Liver (tissue), 9 donors: Measurements from ENCODE around the gene ZAP70. TPM values are rescaled to one million over a fixed set of nuclear protein-coding genes. Genes with fewer than 3 reads are reported as not detected.

ENCODE experiments used
- DNase-seq: peaks from one replicate; pipeline ENCODE4 v3.0.0-alpha.2; 2017; ENCODE audit warnings: low spot score
- H3K27ac ChIP-seq, 2 donors: one replicate each; pipeline ENCODE4 v1.7.0; 2013; ENCODE audit warnings: inconsistent platforms in 2 of 2, low read length in 2 of 2, control low read depth in 1 of 2, low read depth in 1 of 2, mild to moderate bottlenecking in 1 of 2
- H3K27me3 ChIP-seq, 4 donors: one replicate each; pipeline versions ENCODE4 v1.6.1 to v1.7.0; 2013; ENCODE audit warnings: low read length in 3 of 4, inconsistent platforms in 1 of 4, mild to moderate bottlenecking in 1 of 4, moderate library complexity in 1 of 4; ENCODE audit not compliant: control insufficient read depth in 4 of 4, insufficient read depth in 4 of 4
- H3K36me3 ChIP-seq, 4 donors: one replicate each; pipeline versions ENCODE4 v1.6.1 to v1.7.0; 2013; ENCODE audit warnings: low read length in 3 of 4, mild to moderate bottlenecking in 3 of 4, low read depth in 1 of 4, moderate library complexity in 1 of 4; ENCODE audit not compliant: control insufficient read depth in 4 of 4, insufficient read depth in 3 of 4
- H3K4me1 ChIP-seq, 4 donors: one replicate each; pipeline versions ENCODE4 v1.6.1 to v1.7.0; 2013; ENCODE audit warnings: low read length in 3 of 4, mild to moderate bottlenecking in 3 of 4, moderate library complexity in 1 of 4; ENCODE audit not compliant: control insufficient read depth in 4 of 4, insufficient read depth in 4 of 4
- H3K4me3 ChIP-seq, 3 donors: one replicate each; pipeline versions ENCODE4 v1.6.1 to v1.7.0; 2013; ENCODE audit warnings: low read length in 3 of 3, control low read depth in 1 of 3, low read depth in 1 of 3, mild to moderate bottlenecking in 1 of 3
- H3K9ac ChIP-seq, 2 donors: one replicate each; pipeline ENCODE4 v1.7.0; 2013; ENCODE audit warnings: low read length in 2 of 2, mild to moderate bottlenecking in 2 of 2, moderate library complexity in 2 of 2, control low read depth in 1 of 2, low read depth in 1 of 2
- H3K9me3 ChIP-seq, 4 donors: one replicate each; pipeline versions ENCODE4 v1.6.1 to v1.7.0; 2013; ENCODE audit warnings: low read length in 3 of 4; ENCODE audit not compliant: control insufficient read depth in 4 of 4
- ATF3 ChIP-seq: IDR thresholded peaks from 2 replicates; pipeline ENCODE4 v1.6.1; 2016; ENCODE audit warnings: antibody characterized with exemption
- EGR1 ChIP-seq, 2 donors: IDR thresholded peaks; 2 replicates each; pipeline ENCODE4 v1.6.1; 2016 to 2018; ENCODE audit warnings: antibody characterized with exemption in 2 of 2, low read depth in 2 of 2
- GABPA ChIP-seq, 2 donors: IDR thresholded peaks in 1 of 2; conservative IDR thresholded peaks in 1 of 2; 2 replicates each; pipeline ENCODE4 v1.6.1; 2016; ENCODE audit warnings: antibody characterized with exemption in 2 of 2, mild to moderate bottlenecking in 1 of 2, moderate library complexity in 1 of 2
- HNF4G ChIP-seq: IDR thresholded peaks from 2 replicates; pipeline ENCODE4 v1.6.1; 2016; ENCODE audit warnings: antibody characterized with exemption
- JUND ChIP-seq, 2 donors: IDR thresholded peaks; 2 replicates each; pipeline ENCODE4 v1.6.1; 2016; ENCODE audit warnings: antibody characterized with exemption in 2 of 2
- MAX ChIP-seq: IDR thresholded peaks from 2 replicates; pipeline ENCODE4 v1.6.1; 2016; ENCODE audit warnings: antibody characterized with exemption
- REST ChIP-seq: IDR thresholded peaks from 2 replicates; pipeline ENCODE4 v1.6.1; 2016; ENCODE audit warnings: antibody characterized with exemption, mild to moderate bottlenecking
- RXRA ChIP-seq, 2 donors: IDR thresholded peaks; 2 replicates each; pipeline ENCODE4 v1.6.1; 2017 to 2018; ENCODE audit warnings: antibody characterized with exemption in 2 of 2, mild to moderate bottlenecking in 1 of 2
- SP1 ChIP-seq: IDR thresholded peaks from 2 replicates; pipeline ENCODE4 v1.6.1; 2018; ENCODE audit warnings: antibody characterized with exemption, mild to moderate bottlenecking
- TAF1 ChIP-seq: conservative IDR thresholded peaks from 2 replicates; pipeline ENCODE4 v1.6.1; 2016; ENCODE audit warnings: antibody characterized with exemption, mild to moderate bottlenecking
- YY1 ChIP-seq: IDR thresholded peaks from 2 replicates; pipeline ENCODE4 v1.6.1; 2016; ENCODE audit warnings: antibody characterized with exemption, mild to moderate bottlenecking
- WGBS: extraction: QIAGEN DNeasy Blood & Tissue Kit; methylation state at CpG from one replicate; pipeline ENCODE4 v1.1.7; 2013; 5-methylcytosine and 5-hydroxymethylcytosine counted together
- polyA plus RNA-seq, 2 donors: library from polyadenylated mRNA; stranded (reverse) in 1 of 2; unstranded in 1 of 2; fragments of 200-250 nt in 1 of 2; fragments of >200 nt in 1 of 2; fragmentation: Nextera tagmentation in 1 of 2; extraction: Ambion mirVana in 1 of 2; gene quantifications; one replicate each; pipeline versions ENCODE4 v1.2.1 to v1.2.3, GENCODE V29; 2013 to 2015
- total RNA-seq, 2 donors: library from RNA; depleted of rRNA; stranded (reverse); fragments of >200 nt; gene quantifications; one replicate each; pipeline ENCODE4 v1.2.3, GENCODE V29; 2014
- donor health status: healthy.
- donor health status: healthy.
- donor health status: healthy.
- donor health status: healthy.
- donor health status: healthy.

Gene ZAP70
- total and polyA plus RNA-seq, 4 donors: 1.2 to 4.9 (median 1.4) TPM

GRCh38 chr2:97737421-97738178 lies 24.2 kb downstream of the ZAP70 start:
- no peaks in the 10 kb centered on the region for H3K36me3 ChIP-seq
- DNase-seq: no peak
- 92% methylated on average over 32 of the region's 32 CpGs for WGBS

GRCh38 chr2:97738179-97739019 lies 25.0 kb downstream of the ZAP70 start:
- no peaks in the 10 kb centered on the region for H3K36me3 ChIP-seq

More at GRCh38 chr2:97737421-97738178, 24.2 kb downstream of the ZAP70 start:
- H3K9ac ChIP-seq: no peak overlapping the region
- no peaks in the 10 kb centered on the region for H3K9me3 ChIP-seq
- no peak overlapping the region for H3K4me3 ChIP-seq
- no peaks in the 10 kb centered on the region for H3K27me3 ChIP-seq
- no peaks in the 10 kb centered on the region for H3K4me1 ChIP-seq
- TF ChIP-seq HNF4G: no peak
- TF ChIP-seq YY1: no peak
- no peak for TF ChIP-seq ATF3
- TF ChIP-seq REST: no peak
- no peak for TF ChIP-seq GABPA (IDR thresholded peaks at IDR 0.05 in 1 of 2, conservative IDR thresholded peaks at IDR 0.05 in 1 of 2)
- no peak for TF ChIP-seq MAX
- TF ChIP-seq SP1: no peak
- TF ChIP-seq RXRA (IDR thresholded peaks at IDR 0.05): no peak
- no peak for TF ChIP-seq JUND (IDR thresholded peaks at IDR 0.05)
- TF ChIP-seq EGR1 (IDR thresholded peaks at IDR 0.05; ENCODE audit: low read depth in 2 of 2): no peak
- H3K27ac ChIP-seq: no peak overlapping the region

More at GRCh38 chr2:97738179-97739019, 25.0 kb downstream of the ZAP70 start:
- Histone ChIP-seq H3K27me3 (no peaks in the 10 kb centered on the region), H3K4me1 (no peaks in the 10 kb centered on the region), H3K27ac (no peak overlapping the region), H3K4me3 (no peak overlapping the region), H3K9ac (no peak overlapping the region), H3K9me3 (no peaks in the 10 kb centered on the region)
- TF ChIP-seq TAF1: no peak
- no peak for TF ChIP-seq ATF3
- no peak for DNase-seq
- WGBS: 94% methylated on average over 9 of the region's 9 CpGs
